KG1 (cell line): ENCODE data around the gene GREB1.
"Not testable (repeated sequence)": the region's sequence is repeated elsewhere in the genome, so short reads cannot be mapped to it uniquely, and the experiment has no call there.

Source experiments
- DNase-seq: peaks from one replicate; lab custom pipeline; 2025; lab: John Stamatoyannopoulos, UW

The GREB1 gene

GRCh38 chr2:11639503-11639902 is 105.7 kb downstream of the GREB1 start:
- no peak for DNase-seq

- DNase-seq, result no peak
Observed at GRCh38 chr2:11640132-11640531, 106.3 kb downstream of the GREB1 start.

- DNase-seq, result no peak
Observed at GRCh38 chr2:11642972-11643371, 109.1 kb downstream of the GREB1 start.

- DNase-seq, result no peak
Observed at GRCh38 chr2:11644293-11644692, 110.4 kb downstream of the GREB1 start.

GRCh38 chr2:11646530-11646929 is 112.7 kb downstream of the GREB1 start:
- DNase-seq, result no peak

GRCh38 chr2:11647834-11648600 is 114.2 kb downstream of the GREB1 start:
- DNase-seq, result no peak

GRCh38 chr2:11649093-11649492 is 115.2 kb downstream of the GREB1 start:
- no peak for DNase-seq

- no peak for DNase-seq
Observed at GRCh38 chr2:11651856-11652548, 118.2 kb downstream of the GREB1 start.

- DNase-seq, result no peak
Observed at GRCh38 chr2:11652553-11652952, 118.7 kb downstream of the GREB1 start.

- DNase-seq, result no peak
Observed at GRCh38 chr2:11655495-11655894, 121.7 kb downstream of the GREB1 start.

GRCh38 chr2:11656252-11656651 is 122.4 kb downstream of the GREB1 start:
- no peak for DNase-seq

GRCh38 chr2:11656671-11657101 is 122.8 kb downstream of the GREB1 start:
- no peak for DNase-seq

GRCh38 chr2:11657195-11657594 is 123.3 kb downstream of the GREB1 start:
- no peak for DNase-seq

- no peak for DNase-seq
Observed at GRCh38 chr2:11657646-11658045, 123.8 kb downstream of the GREB1 start.

GRCh38 chr2:11658208-11659114 is 124.6 kb downstream of the GREB1 start:
- no peak for DNase-seq

- no peak for DNase-seq
Observed at GRCh38 chr2:11659115-11659475, 125.2 kb downstream of the GREB1 start.

- no peak for DNase-seq
Observed at GRCh38 chr2:11659851-11660250, 126.0 kb downstream of the GREB1 start.

- DNase-seq, result not testable (repeated sequence)
Observed at GRCh38 chr2:11660396-11660795, 126.6 kb downstream of the GREB1 start.

- DNase-seq, result no peak
Observed at GRCh38 chr2:11661891-11662435, 128.1 kb downstream of the GREB1 start.

GRCh38 chr2:11662882-11663281 is 129.0 kb downstream of the GREB1 start:
- no peak for DNase-seq

GRCh38 chr2:11663427-11663826 is 129.6 kb downstream of the GREB1 start:
- no peak for DNase-seq

GRCh38 chr2:11665028-11665427 is 131.2 kb downstream of the GREB1 start:
- no peak for DNase-seq
